Endothelial cell of umbilical vein (primary cell): ENCODE measurements around the gene BID.

Experiments
- CTCF ChIP-seq, 2 donors: IDR thresholded peaks; 1 replicate in 1 of 2; 2 replicates in 1 of 2; pipeline ENCODE4 v1.5.1; 2011; ENCODE audit warnings: low read length in 2 of 2, mild to moderate bottlenecking in 2 of 2, moderate library complexity in 2 of 2, control low read depth in 1 of 2, inconsistent platforms in 1 of 2, low read depth in 1 of 2; ENCODE audit not compliant: insufficient read depth in 1 of 2; ENCODE audit errors: extremely low read depth in 1 of 2
- EZH2 ChIP-seq: IDR thresholded peaks from 2 replicates; pipeline ENCODE4 v1.6.1; 2012; ENCODE audit warnings: borderline replicate concordance, low read depth, mild to moderate bottlenecking, moderate library complexity, low read length, inconsistent platforms; ENCODE audit not compliant: severe bottlenecking
- FOS ChIP-seq: IDR thresholded peaks from 2 replicates; pipeline ENCODE4 v1.6.1; 2011; ENCODE audit warnings: mild to moderate bottlenecking, low read length, moderate library complexity, borderline replicate concordance; ENCODE audit not compliant: insufficient read depth
- GATA2 ChIP-seq: IDR thresholded peaks from 2 replicates; pipeline ENCODE4 v1.7.0; 2011; ENCODE audit warnings: low read depth, mild to moderate bottlenecking, moderate library complexity, mixed read lengths, low read length; ENCODE audit not compliant: insufficient read length, insufficient read depth
- MAX ChIP-seq: IDR thresholded peaks from 2 replicates; pipeline ENCODE4 v1.6.1; 2011; ENCODE audit not compliant: insufficient read depth, insufficient read length
- MYC ChIP-seq: IDR thresholded peaks from one replicate; pipeline ENCODE4 v1.6.1; 2011; ENCODE audit warnings: mild to moderate bottlenecking, low read depth, low read length
- POLR2A ChIP-seq: IDR thresholded peaks from 2 replicates; pipeline ENCODE4 v1.6.1; 2012; ENCODE audit warnings: low read depth, mild to moderate bottlenecking, control low read depth, low read length
- POLR2AphosphoS5 ChIP-seq: IDR thresholded peaks from 2 replicates; pipeline ENCODE4 v1.6.1; 2012; ENCODE audit warnings: low read depth, mild to moderate bottlenecking, control low read depth, low read length, moderate library complexity; ENCODE audit not compliant: insufficient read depth

- TF ChIP-seq CTCF (IDR thresholded peaks at IDR 0.05; ENCODE audit: extremely low read depth in 1 of 2, insufficient read depth in 1 of 2, low read depth in 1 of 2, low read length in 2 of 2) (no peak), POLR2AphosphoS5 (no peak), POLR2A (no peak), MYC (no peak), EZH2 (no peak), GATA2 (no peak), FOS (no peak), MAX (no peak)
Measured at GRCh38 chr22:17814830-17815229, 40.6 kb upstream of the BID start.
